H1 (cell line): Measurements from ENCODE around the gene HLTF. TPM values are rescaled to one million over a fixed set of nuclear protein-coding genes. Genes with fewer than 3 reads are reported as not detected.

Source experiments
- ASH2L ChIP-seq: fragments of 200-600, 300-600 bp; sonication (generic); IDR thresholded peaks from one replicate; pipeline ENCODE4 v1.7.1; 2017; ENCODE audit warnings: low read length
- ATF3 ChIP-seq: IDR thresholded peaks from 2 replicates; pipeline ENCODE4 v1.6.1; 2011; ENCODE audit warnings: low read depth, mild to moderate bottlenecking, low read length; ENCODE audit not compliant: insufficient read depth
- BACH1 ChIP-seq: IDR thresholded peaks from 2 replicates; pipeline ENCODE4 v1.6.1; 2012; ENCODE audit warnings: low read length, improper control_type of control experiment
- CHD1 ChIP-seq: IDR thresholded peaks from 2 replicates; pipeline ENCODE4 v1.6.1; 2012; ENCODE audit warnings: low read depth, low read length, improper control_type of control experiment
- MAFK ChIP-seq: IDR thresholded peaks from 2 replicates; pipeline ENCODE4 v1.6.1; 2012; ENCODE audit warnings: low read depth, mild to moderate bottlenecking, improper control_type of control experiment, low read length
- POLR2A ChIP-seq, 2 experiments: IDR thresholded peaks; 1 replicate in 1 of 2; 2 replicates in 1 of 2; pipeline ENCODE4 v1.6.1; 2011; ENCODE audit warnings: low read depth in 2 of 2, low read length in 2 of 2, mild to moderate bottlenecking in 2 of 2; ENCODE audit errors: control extremely low read depth in 1 of 2
- POLR2AphosphoS5 ChIP-seq: IDR thresholded peaks from 2 replicates; pipeline ENCODE4 v1.6.1; 2011; ENCODE audit warnings: low read depth, low read length
- RNF2 ChIP-seq: fragments of 200-900, 300-1000 bp; sonication (generic); IDR thresholded peaks from 2 replicates; pipeline ENCODE4 v1.7.1; 2016; ENCODE audit warnings: borderline replicate concordance, low read depth, mild to moderate bottlenecking, antibody characterized with exemption, low read length; ENCODE audit not compliant: poor library complexity, severe bottlenecking; ENCODE audit errors: missing control alignments
- SAP30 ChIP-seq: fragments of 300-600 bp; sonication (generic); IDR thresholded peaks from 2 replicates; pipeline ENCODE4 v1.7.1; 2012; ENCODE audit warnings: low read length, moderate library complexity, mild to moderate bottlenecking, inconsistent platforms; ENCODE audit not compliant: insufficient read depth, insufficient replicate concordance
- SRF ChIP-seq: IDR thresholded peaks from 2 replicates; pipeline ENCODE4 v1.6.1; 2011; ENCODE audit warnings: mild to moderate bottlenecking, low read depth, low read length, moderate library complexity
- TAF7 ChIP-seq: optimal IDR thresholded peaks from 2 replicates; pipeline ENCODE3; 2011; ENCODE audit warnings: low read depth, mild to moderate bottlenecking, inconsistent platforms, low read length, moderate library complexity, borderline replicate concordance
- ZNF274 ChIP-seq: IDR thresholded peaks from 2 replicates; pipeline ENCODE4 v1.7.0; 2012; ENCODE audit warnings: low read length, borderline replicate concordance; ENCODE audit errors: extremely low read depth
- polyA plus RNA-seq, 7 experiments: library from polyadenylated mRNA; depleted of rRNA in 3 of 7; stranded (reverse) in 5 of 7; unstranded in 2 of 7; fragments of >200 nt in 5 of 7; fragments of 200-250 nt in 2 of 7; gene quantifications; 1 replicate in 5 of 7; 2 replicates in 1 of 7; 4 replicates in 1 of 7; pipeline versions ENCODE4 v1.2.1 to v1.2.3, GENCODE V29; 2011 to 2013; ENCODE audit warnings: missing spikeins in 2 of 7, mixed read lengths in 2 of 7
- total RNA-seq: library from RNA; stranded (reverse); fragmentation: NEBNext Ultra II Directional; extraction: Animal tissue kit (Norgen Biotek cat#: 25700); gene quantifications from 2 replicates; pipeline ENCODE4 v1.2.1, GENCODE V29; 2021
- TF ChIP-seq, protein P1 (sequence below): IDR thresholded peaks from 2 replicates; pipeline ENCODE4 v1.6.1; 2011; ENCODE audit warnings: low read length, improper control_type of control experiment
- TF ChIP-seq, protein P2 (sequence below): IDR thresholded peaks from 2 replicates; pipeline ENCODE4 v1.6.1; 2012; ENCODE audit warnings: inconsistent platforms

Gene HLTF
- total and polyA plus RNA-seq, 2 of the 8 experiments (the other 6 are each of a cell fraction or from before 2014, with no cell fraction given), result 18.1 to 60.3 TPM

DNA sequence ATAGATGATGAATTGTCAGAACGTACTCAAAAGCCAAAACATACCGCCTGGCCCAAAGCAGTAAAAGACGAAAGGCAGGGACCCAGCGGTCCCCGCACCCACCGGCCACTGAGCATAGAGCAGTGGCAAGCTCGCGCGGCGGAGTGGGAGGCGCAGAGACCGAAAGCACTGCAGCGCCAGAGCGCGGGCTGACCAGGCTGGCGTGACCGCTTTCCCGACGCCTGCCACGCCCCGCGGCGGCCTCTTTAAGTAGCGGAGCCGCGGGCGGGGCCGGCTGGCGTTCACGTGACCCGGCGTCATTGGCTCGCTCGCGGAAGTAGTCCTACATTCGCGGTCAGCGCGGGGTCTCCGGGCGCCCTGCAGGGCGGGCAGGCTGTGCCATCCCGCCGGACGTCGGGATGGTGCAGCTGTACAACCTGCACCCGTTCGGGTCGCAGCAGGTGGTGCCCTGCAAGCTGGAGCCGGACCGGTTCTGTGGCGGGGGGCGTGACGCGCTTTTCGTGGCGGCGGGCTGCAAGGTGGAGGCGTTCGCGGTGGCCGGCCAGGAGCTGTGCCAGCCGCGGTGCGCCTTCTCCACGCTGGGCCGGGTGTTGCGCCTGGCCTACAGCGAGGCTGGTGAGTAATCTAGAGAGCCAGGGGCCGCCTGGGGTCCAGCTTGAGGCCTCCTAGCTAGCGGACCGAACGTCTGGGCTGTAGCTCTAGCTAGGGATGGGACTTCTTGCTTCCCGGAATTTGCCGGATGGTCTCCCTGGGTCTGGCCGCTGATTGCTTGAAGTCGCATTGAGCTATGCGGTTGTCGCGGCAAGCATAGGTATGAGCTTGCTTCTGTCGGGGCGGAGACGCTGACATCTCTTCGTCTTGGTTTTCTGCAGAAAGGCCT is 43.2 kb upstream of the HLTF start, which contains the start of gene HPS3 (continued):
- TF ChIP-seq RNF2 (no peak), ATF3 (peak; percentile 63; the same call in 1 of the 2 replicates), SAP30 (no peak), POLR2AphosphoS5 (peak; percentile 71; the same call in 1 of the 2 replicates), CHD1 (no peak), SRF (no peak), POLR2A (IDR thresholded peaks at IDR 0.05; ENCODE audit: control extremely low read depth in 1 of 2, low read depth in 2 of 2, low read length in 2 of 2) (peak; percentile 54 to 58), ASH2L (peak; percentile 99), TAF7 (peak; percentile 39), MAFK (no peak), ZNF274 (no peak), BACH1 (peak; percentile 54)
- TF ChIP-seq, protein P1, sequence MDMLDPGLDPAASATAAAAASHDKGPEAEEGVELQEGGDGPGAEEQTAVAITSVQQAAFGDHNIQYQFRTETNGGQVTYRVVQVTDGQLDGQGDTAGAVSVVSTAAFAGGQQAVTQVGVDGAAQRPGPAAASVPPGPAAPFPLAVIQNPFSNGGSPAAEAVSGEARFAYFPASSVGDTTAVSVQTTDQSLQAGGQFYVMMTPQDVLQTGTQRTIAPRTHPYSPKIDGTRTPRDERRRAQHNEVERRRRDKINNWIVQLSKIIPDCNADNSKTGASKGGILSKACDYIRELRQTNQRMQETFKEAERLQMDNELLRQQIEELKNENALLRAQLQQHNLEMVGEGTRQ, result peak; percentile 88
- TF ChIP-seq, protein P2, sequence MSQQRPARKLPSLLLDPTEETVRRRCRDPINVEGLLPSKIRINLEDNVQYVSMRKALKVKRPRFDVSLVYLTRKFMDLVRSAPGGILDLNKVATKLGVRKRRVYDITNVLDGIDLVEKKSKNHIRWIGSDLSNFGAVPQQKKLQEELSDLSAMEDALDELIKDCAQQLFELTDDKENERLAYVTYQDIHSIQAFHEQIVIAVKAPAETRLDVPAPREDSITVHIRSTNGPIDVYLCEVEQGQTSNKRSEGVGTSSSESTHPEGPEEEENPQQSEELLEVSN, result peak; percentile 88
